ENCODE measurements around the gene CNTN1. TPM values are rescaled to one million over a fixed set of nuclear protein-coding genes. Genes with fewer than 3 reads are reported as not detected.

The CNTN1 gene
- total and polyA plus RNA-seq, 2 of the 8 experiments (the other 6 are each of a cell fraction or from before 2014, with no cell fraction given) = 7.2 to 21.8 TPM

DNA sequence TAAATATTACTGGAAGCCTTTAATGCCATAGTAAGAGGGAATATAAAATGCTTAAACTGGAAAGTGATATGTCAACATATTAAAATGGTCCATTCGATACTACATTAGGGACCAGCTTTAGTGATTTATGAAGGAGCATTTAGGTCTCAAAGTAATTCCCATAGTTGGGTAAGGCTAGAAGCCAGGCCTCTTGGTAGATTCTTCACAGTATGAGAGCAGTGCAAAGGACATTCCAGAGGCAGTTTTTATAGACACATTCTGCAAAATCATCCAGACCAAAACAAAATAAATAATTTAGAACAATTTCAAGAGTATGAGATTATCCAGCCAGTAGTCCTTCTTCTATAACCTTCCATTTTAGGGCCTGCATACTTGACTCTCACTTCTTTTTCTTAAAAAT, 353.3 kb downstream of the CNTN1 start (continued):
- TF ChIP-seq, protein P1, sequence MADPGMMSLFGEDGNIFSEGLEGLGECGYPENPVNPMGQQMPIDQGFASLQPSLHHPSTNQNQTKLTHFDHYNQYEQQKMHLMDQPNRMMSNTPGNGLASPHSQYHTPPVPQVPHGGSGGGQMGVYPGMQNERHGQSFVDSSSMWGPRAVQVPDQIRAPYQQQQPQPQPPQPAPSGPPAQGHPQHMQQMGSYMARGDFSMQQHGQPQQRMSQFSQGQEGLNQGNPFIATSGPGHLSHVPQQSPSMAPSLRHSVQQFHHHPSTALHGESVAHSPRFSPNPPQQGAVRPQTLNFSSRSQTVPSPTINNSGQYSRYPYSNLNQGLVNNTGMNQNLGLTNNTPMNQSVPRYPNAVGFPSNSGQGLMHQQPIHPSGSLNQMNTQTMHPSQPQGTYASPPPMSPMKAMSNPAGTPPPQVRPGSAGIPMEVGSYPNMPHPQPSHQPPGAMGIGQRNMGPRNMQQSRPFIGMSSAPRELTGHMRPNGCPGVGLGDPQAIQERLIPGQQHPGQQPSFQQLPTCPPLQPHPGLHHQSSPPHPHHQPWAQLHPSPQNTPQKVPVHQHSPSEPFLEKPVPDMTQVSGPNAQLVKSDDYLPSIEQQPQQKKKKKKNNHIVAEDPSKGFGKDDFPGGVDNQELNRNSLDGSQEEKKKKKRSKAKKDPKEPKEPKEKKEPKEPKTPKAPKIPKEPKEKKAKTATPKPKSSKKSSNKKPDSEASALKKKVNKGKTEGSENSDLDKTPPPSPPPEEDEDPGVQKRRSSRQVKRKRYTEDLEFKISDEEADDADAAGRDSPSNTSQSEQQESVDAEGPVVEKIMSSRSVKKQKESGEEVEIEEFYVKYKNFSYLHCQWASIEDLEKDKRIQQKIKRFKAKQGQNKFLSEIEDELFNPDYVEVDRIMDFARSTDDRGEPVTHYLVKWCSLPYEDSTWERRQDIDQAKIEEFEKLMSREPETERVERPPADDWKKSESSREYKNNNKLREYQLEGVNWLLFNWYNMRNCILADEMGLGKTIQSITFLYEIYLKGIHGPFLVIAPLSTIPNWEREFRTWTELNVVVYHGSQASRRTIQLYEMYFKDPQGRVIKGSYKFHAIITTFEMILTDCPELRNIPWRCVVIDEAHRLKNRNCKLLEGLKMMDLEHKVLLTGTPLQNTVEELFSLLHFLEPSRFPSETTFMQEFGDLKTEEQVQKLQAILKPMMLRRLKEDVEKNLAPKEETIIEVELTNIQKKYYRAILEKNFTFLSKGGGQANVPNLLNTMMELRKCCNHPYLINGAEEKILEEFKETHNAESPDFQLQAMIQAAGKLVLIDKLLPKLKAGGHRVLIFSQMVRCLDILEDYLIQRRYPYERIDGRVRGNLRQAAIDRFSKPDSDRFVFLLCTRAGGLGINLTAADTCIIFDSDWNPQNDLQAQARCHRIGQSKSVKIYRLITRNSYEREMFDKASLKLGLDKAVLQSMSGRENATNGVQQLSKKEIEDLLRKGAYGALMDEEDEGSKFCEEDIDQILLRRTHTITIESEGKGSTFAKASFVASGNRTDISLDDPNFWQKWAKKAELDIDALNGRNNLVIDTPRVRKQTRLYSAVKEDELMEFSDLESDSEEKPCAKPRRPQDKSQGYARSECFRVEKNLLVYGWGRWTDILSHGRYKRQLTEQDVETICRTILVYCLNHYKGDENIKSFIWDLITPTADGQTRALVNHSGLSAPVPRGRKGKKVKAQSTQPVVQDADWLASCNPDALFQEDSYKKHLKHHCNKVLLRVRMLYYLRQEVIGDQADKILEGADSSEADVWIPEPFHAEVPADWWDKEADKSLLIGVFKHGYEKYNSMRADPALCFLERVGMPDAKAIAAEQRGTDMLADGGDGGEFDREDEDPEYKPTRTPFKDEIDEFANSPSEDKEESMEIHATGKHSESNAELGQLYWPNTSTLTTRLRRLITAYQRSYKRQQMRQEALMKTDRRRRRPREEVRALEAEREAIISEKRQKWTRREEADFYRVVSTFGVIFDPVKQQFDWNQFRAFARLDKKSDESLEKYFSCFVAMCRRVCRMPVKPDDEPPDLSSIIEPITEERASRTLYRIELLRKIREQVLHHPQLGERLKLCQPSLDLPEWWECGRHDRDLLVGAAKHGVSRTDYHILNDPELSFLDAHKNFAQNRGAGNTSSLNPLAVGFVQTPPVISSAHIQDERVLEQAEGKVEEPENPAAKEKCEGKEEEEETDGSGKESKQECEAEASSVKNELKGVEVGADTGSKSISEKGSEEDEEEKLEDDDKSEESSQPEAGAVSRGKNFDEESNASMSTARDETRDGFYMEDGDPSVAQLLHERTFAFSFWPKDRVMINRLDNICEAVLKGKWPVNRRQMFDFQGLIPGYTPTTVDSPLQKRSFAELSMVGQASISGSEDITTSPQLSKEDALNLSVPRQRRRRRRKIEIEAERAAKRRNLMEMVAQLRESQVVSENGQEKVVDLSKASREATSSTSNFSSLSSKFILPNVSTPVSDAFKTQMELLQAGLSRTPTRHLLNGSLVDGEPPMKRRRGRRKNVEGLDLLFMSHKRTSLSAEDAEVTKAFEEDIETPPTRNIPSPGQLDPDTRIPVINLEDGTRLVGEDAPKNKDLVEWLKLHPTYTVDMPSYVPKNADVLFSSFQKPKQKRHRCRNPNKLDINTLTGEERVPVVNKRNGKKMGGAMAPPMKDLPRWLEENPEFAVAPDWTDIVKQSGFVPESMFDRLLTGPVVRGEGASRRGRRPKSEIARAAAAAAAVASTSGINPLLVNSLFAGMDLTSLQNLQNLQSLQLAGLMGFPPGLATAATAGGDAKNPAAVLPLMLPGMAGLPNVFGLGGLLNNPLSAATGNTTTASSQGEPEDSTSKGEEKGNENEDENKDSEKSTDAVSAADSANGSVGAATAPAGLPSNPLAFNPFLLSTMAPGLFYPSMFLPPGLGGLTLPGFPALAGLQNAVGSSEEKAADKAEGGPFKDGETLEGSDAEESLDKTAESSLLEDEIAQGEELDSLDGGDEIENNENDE (IDR thresholded peaks at IDR 0.05; ENCODE audit: insufficient replicate concordance, low read length) = no peak
- TF ChIP-seq JUND (IDR thresholded peaks at IDR 0.05; ENCODE audit: low read length) = no peak

Data from H1 (cell line).